Keratinocyte (primary cell): ENCODE data around the gene VRK1. TPM values are rescaled to one million over a fixed set of nuclear protein-coding genes. Genes with fewer than 3 reads are reported as not detected.
"Not testable (repeated sequence)": the region's sequence is repeated elsewhere in the genome, so short reads cannot be mapped to it uniquely, and the experiment has no call there.

ENCODE experiments used
- DNase-seq: peaks from one replicate; pipeline ENCODE4 v3.0.0-alpha.2; 2011; ENCODE audit warnings: low read depth, missing footprints, low spot score
- FAIRE-seq: peaks from 2 replicates; lab custom pipeline; 2011; peaks lifted over from hg19 to GRCh38; lab: Jason Lieb, UNC
- H2AFZ ChIP-seq: 2 replicates; pipeline ENCODE4 v1.6.0; 2012; ENCODE audit warnings: low read length, control low read depth, inconsistent platforms; ENCODE audit not compliant: control insufficient read depth
- H3K27ac ChIP-seq: 2 replicates; pipeline ENCODE4 v1.5.1; 2011; ENCODE audit warnings: low read length; ENCODE audit not compliant: control insufficient read depth, insufficient read depth
- H3K27me3 ChIP-seq: 3 replicates; pipeline ENCODE4 v1.6.0; 2011; ENCODE audit warnings: low read length; ENCODE audit not compliant: control insufficient read depth, insufficient read depth; ENCODE audit errors: extremely low read depth
- H3K36me3 ChIP-seq, 2 experiments: 2 replicates in 1 of 2; 3 replicates in 1 of 2; pipeline ENCODE4 v1.5.1; 2011; ENCODE audit warnings: low read length in 2 of 2, mild to moderate bottlenecking in 1 of 2; ENCODE audit not compliant: control insufficient read depth in 2 of 2, insufficient read depth in 2 of 2; ENCODE audit errors: extremely low read depth in 1 of 2
- H3K4me1 ChIP-seq: 3 replicates; pipeline ENCODE4 v1.5.1; 2011; ENCODE audit warnings: low read length; ENCODE audit not compliant: control insufficient read depth, insufficient read depth; ENCODE audit errors: extremely low read depth
- H3K4me2 ChIP-seq: 3 replicates; pipeline ENCODE4 v1.6.0; 2011; ENCODE audit warnings: low read depth, low read length; ENCODE audit not compliant: control insufficient read depth, insufficient read depth; ENCODE audit errors: extremely low read depth
- H3K4me3 ChIP-seq, 3 experiments: fragments of 200-600 bp in 1 of 3; sonication (generic) in 1 of 3; 2 replicates in 2 of 3; 3 replicates in 1 of 3; pipeline ENCODE4 v1.5.1; 2011 to 2016; ENCODE audit warnings: low read length in 3 of 3, mild to moderate bottlenecking in 3 of 3, control low read depth in 2 of 3, inconsistent platforms in 1 of 3, low read depth in 1 of 3, mixed read lengths in 1 of 3, mixed run types in 1 of 3, moderate library complexity in 1 of 3; ENCODE audit not compliant: control insufficient read depth in 2 of 3, insufficient read depth in 2 of 3; ENCODE audit errors: extremely low read depth in 1 of 3
- H3K79me2 ChIP-seq: 2 replicates; pipeline ENCODE4 v1.6.0; 2012; ENCODE audit warnings: low read length; ENCODE audit not compliant: control insufficient read depth, insufficient read depth
- H3K9ac ChIP-seq: 3 replicates; pipeline ENCODE4 v1.6.0; 2011; ENCODE audit warnings: low read length; ENCODE audit not compliant: control insufficient read depth, insufficient read depth; ENCODE audit errors: extremely low read depth
- H3K9me1 ChIP-seq: 3 replicates; pipeline ENCODE4 v1.6.0; 2011; ENCODE audit warnings: low read length; ENCODE audit not compliant: control insufficient read depth, insufficient read depth; ENCODE audit errors: extremely low read depth
- H3K9me3 ChIP-seq: 2 replicates; pipeline ENCODE4 v1.5.1; 2012; ENCODE audit warnings: low read depth, low read length; ENCODE audit not compliant: control insufficient read depth
- H4K20me1 ChIP-seq: 3 replicates; pipeline ENCODE4 v1.6.0; 2011; ENCODE audit warnings: low read length; ENCODE audit not compliant: control insufficient read depth, insufficient read depth; ENCODE audit errors: extremely low read depth
- EZH2 ChIP-seq: IDR thresholded peaks from one replicate; pipeline ENCODE4 v1.6.1; 2012; ENCODE audit warnings: inconsistent platforms, mild to moderate bottlenecking, low read length, moderate library complexity
- dilution Hi-C: fragments of 300-500 bp; cut with MboI; formaldehyde crosslinking; loops from one replicate; pipeline ENCODE4 v1.7.0; 2020; ENCODE audit warnings: low sequenced_read_pairs; ENCODE audit not compliant: extremely low pct_ligation_motif_present
- polyA plus RNA-seq, 5 experiments: library from polyadenylated mRNA; depleted of rRNA in 3 of 5; stranded (reverse) in 3 of 5; stranded (forward) in 1 of 5; unstranded in 1 of 5; fragments of >200 nt; gene quantifications; 1 replicate in 1 of 5; 2 replicates in 3 of 5; 3 replicates in 1 of 5; pipeline versions ENCODE4 v1.2.1 to v1.2.3, GENCODE V29; 2011 to 2012; ENCODE audit warnings: missing spikeins in 2 of 5, low read depth in 1 of 5, low replicate concordance in 1 of 5
- TF ChIP-seq, protein P1 (sequence below), 3 experiments: IDR thresholded peaks in 1 of 3; conservative IDR thresholded peaks in 1 of 3; optimal IDR thresholded peaks in 1 of 3; 2 replicates in 2 of 3; 3 replicates in 1 of 3; pipeline versions ENCODE3 to v1.5.1; 2011; ENCODE audit warnings: low read length in 3 of 3, mild to moderate bottlenecking in 3 of 3, moderate library complexity in 2 of 3, control low read depth in 1 of 3, inconsistent platforms in 1 of 3; ENCODE audit not compliant: insufficient read depth in 2 of 3; ENCODE audit errors: extremely low read depth in 1 of 3

VRK1 gene
- polyA plus RNA-seq, 1 donor (not counting 4 experiments of a cell fraction or from before 2014, with no cell fraction given) = 27.1 TPM

DNA sequence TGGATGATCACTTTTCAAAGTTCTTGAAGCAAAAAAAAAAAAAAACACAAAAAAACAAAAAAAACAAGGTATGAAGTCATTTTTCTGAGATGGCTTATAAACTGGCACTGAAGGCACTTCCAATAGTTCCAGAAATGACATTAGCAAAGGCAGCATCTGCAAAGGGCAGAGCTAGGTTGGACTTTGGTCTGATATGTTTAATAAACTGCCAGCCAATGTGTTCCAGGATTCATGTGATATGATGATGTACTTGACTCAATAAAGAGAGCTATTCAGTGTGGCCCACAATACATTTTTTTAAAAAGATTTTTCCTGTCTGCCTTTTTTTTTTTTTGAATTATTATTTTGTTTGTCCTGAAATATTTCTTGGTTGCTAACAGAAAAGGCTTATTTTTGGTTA lies 79.6 kb downstream of the VRK1 start:
- Histone ChIP-seq H4K20me1 (no peaks in the 10 kb centered on the region), H3K4me1 (no peaks in the 10 kb centered on the region), H3K79me2 (no peaks in the 10 kb centered on the region), H3K9me3 (no peaks in the 10 kb centered on the region), H3K27ac (no peak overlapping the region), H3K9ac (no peak overlapping the region), H3K4me3 (no peak overlapping the region), H3K4me2 (no peak overlapping the region), H3K9me1 (no peaks in the 10 kb centered on the region), H2AFZ (no peak overlapping the region), H3K27me3 (no peaks in the 10 kb centered on the region), H3K36me3 (peaks cover 0 to 5% of the 10 kb centered on the region in 2 experiments)
- TF ChIP-seq, protein P1, sequence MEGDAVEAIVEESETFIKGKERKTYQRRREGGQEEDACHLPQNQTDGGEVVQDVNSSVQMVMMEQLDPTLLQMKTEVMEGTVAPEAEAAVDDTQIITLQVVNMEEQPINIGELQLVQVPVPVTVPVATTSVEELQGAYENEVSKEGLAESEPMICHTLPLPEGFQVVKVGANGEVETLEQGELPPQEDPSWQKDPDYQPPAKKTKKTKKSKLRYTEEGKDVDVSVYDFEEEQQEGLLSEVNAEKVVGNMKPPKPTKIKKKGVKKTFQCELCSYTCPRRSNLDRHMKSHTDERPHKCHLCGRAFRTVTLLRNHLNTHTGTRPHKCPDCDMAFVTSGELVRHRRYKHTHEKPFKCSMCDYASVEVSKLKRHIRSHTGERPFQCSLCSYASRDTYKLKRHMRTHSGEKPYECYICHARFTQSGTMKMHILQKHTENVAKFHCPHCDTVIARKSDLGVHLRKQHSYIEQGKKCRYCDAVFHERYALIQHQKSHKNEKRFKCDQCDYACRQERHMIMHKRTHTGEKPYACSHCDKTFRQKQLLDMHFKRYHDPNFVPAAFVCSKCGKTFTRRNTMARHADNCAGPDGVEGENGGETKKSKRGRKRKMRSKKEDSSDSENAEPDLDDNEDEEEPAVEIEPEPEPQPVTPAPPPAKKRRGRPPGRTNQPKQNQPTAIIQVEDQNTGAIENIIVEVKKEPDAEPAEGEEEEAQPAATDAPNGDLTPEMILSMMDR (optimal IDR thresholded peaks at IDR 0.05 in 1 of 3, IDR thresholded peaks at IDR 0.05 in 1 of 3, conservative IDR thresholded peaks at IDR 0.05 in 1 of 3; ENCODE audit: extremely low read depth in 1 of 3, insufficient read depth in 2 of 3, low read length in 3 of 3) = no peak
- no peak for TF ChIP-seq EZH2
- DNase-seq (no peak), FAIRE-seq (no peak)
- dilution Hi-C loops = no loop called here

DNA sequence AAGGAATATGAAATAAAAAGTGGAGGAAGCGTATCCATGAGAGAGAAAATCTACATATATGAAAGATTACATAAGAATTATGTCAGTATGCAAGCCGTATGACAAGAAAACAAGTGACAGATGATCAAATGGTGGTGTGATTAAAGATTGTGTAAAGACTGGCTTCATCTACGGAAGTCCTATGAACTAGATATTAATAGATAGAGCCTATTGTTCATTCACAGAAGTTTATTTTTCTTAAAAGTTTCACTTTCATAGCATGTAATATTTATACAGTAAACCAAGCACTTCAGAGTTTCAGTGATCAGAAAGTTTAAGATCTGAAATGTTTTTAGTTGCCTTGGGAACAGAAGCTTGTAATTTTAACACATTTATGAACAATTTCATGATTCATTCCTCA lies 84.5 kb downstream of the VRK1 start:
- no peaks in the 10 kb centered on the region for H4K20me1 ChIP-seq
- FAIRE-seq = no peak
- no peaks in the 10 kb centered on the region for H3K4me1 ChIP-seq
- no peak for TF ChIP-seq EZH2
- TF ChIP-seq, protein P1 (optimal IDR thresholded peaks at IDR 0.05 in 1 of 3, IDR thresholded peaks at IDR 0.05 in 1 of 3, conservative IDR thresholded peaks at IDR 0.05 in 1 of 3; ENCODE audit: extremely low read depth in 1 of 3, insufficient read depth in 2 of 3, low read length in 3 of 3) = no peak
- no peaks in the 10 kb centered on the region for H3K9me3 ChIP-seq
- DNase-seq = no peak
- no peaks in the 10 kb centered on the region for H3K9me1 ChIP-seq
- no peak overlapping the region for H2AFZ ChIP-seq
- H3K27me3 ChIP-seq = no peaks in the 10 kb centered on the region
- H3K36me3 ChIP-seq = no peaks in the 10 kb centered on the region
- dilution Hi-C loops = no loop called here
- no peak overlapping the region for H3K27ac ChIP-seq
- no peaks in the 10 kb centered on the region for H3K79me2 ChIP-seq
- H3K4me3 ChIP-seq = no peak overlapping the region
- no peak overlapping the region for H3K9ac ChIP-seq
- no peak overlapping the region for H3K4me2 ChIP-seq

DNA sequence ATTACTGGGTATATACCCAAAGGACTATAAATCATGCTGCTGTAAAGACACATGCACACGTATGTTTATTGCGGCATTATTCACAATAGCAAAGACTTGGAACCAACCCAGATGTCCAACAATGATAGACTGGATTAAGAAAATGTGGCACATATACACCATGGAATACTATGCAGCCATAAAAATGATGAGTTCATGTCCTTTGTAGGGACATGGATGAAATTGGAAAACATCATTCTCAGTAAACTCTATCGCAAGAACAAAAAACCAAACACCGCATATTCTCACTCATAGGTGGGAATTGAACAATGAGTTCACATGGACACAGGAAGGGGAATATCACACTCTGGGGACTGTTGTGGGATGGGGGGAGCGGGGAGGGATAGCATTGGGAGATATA lies 86.8 kb downstream of the VRK1 start:
- H3K79me2 ChIP-seq, H3K4me1 ChIP-seq, FAIRE-seq, H3K4me3 ChIP-seq, H3K9me1 ChIP-seq, H3K27me3 ChIP-seq, H3K27ac ChIP-seq, dilution Hi-C loops, H3K9ac ChIP-seq, DNase-seq, H3K4me2 ChIP-seq, H3K36me3 ChIP-seq, H2AFZ ChIP-seq, H4K20me1 ChIP-seq, H3K9me3 ChIP-seq: not testable (repeated sequence)
